NCI-H446 treated with DMSO at 0.1 percent for 48 hours (cell line): ENCODE results near the gene SLC12A6.

Experiments
- DNase-seq: peaks from one replicate; lab custom pipeline; 2025; lab: John Stamatoyannopoulos, UW

Gene SLC12A6

GRCh38 chr15:34330279-34330678 lies 7.3 kb downstream of the SLC12A6 start:
- no peak for DNase-seq

- no peak for DNase-seq
These were observed 8.6 kb downstream of the SLC12A6 start for GRCh38 chr15:34329006-34329405.

- no peak for DNase-seq
These were observed 9.7 kb downstream of the SLC12A6 start for GRCh38 chr15:34327906-34328305.

GRCh38 chr15:34325368-34325767 lies 12.2 kb downstream of the SLC12A6 start:
- no peak for DNase-seq

- no peak for DNase-seq
These were observed 12.6 kb downstream of the SLC12A6 start for GRCh38 chr15:34324933-34325332.

- no peak for DNase-seq
These were observed 14.4 kb downstream of the SLC12A6 start for GRCh38 chr15:34323217-34323616.

- DNase-seq: no peak
These were observed 19.1 kb downstream of the SLC12A6 start for GRCh38 chr15:34318277-34319079.

- no peak for DNase-seq
These were observed 22.8 kb downstream of the SLC12A6 start for GRCh38 chr15:34314491-34315490.

- no peak for DNase-seq
These were observed 26.0 kb downstream of the SLC12A6 start for GRCh38 chr15:34311563-34311962.

GRCh38 chr15:34304613-34305012 lies 33.0 kb downstream of the SLC12A6 start:
- no peak for DNase-seq

- DNase-seq: no peak
These were observed 36.5 kb downstream of the SLC12A6 start for GRCh38 chr15:34301058-34301457.

GRCh38 chr15:34297059-34297458 lies 40.5 kb downstream of the SLC12A6 start:
- DNase-seq: no peak

GRCh38 chr15:34292621-34293020 lies 45.0 kb downstream of the SLC12A6 start:
- DNase-seq: no peak

GRCh38 chr15:34284937-34285336 lies 52.6 kb downstream of the SLC12A6 start:
- DNase-seq: no peak

- no peak for DNase-seq
These were observed 55.2 kb downstream of the SLC12A6 start for GRCh38 chr15:34282384-34282783.

GRCh38 chr15:34280193-34280592 lies 57.4 kb downstream of the SLC12A6 start:
- DNase-seq: no peak

GRCh38 chr15:34279368-34279767 lies 58.2 kb downstream of the SLC12A6 start:
- DNase-seq: no peak

GRCh38 chr15:34275721-34276120 lies 61.9 kb downstream of the SLC12A6 start:
- DNase-seq: no peak

GRCh38 chr15:34275154-34275553 lies 62.4 kb downstream of the SLC12A6 start:
- no peak for DNase-seq

- no peak for DNase-seq
These were observed 66.1 kb downstream of the SLC12A6 start for GRCh38 chr15:34271493-34271892.

- DNase-seq: no peak
These were observed 70.8 kb downstream of the SLC12A6 start for GRCh38 chr15:34266751-34267150.

GRCh38 chr15:34264076-34264475 lies 73.5 kb downstream of the SLC12A6 start:
- no peak for DNase-seq

GRCh38 chr15:34262362-34262761 lies 75.2 kb downstream of the SLC12A6 start:
- no peak for DNase-seq
